Astrocyte of the spinal cord (primary cell): ENCODE measurements around the gene XRCC1.
A peak's percentile ranks its signal among the peaks of the same experiment; 100 is the strongest.

Experiments
- DNase-seq: peaks from one replicate; pipeline ENCODE4 v3.0.0; 2011; ENCODE audit warnings: low read depth, low spot score
- H3K4me3 ChIP-seq: 2 replicates; pipeline ENCODE4 v1.5.1; 2011; ENCODE audit warnings: low read depth, mild to moderate bottlenecking, low read length, moderate library complexity
- CTCF ChIP-seq: IDR thresholded peaks from 2 replicates; pipeline ENCODE4 v1.5.1; 2012; ENCODE audit warnings: low read depth, mild to moderate bottlenecking, low read length, inconsistent platforms
- in situ Hi-C: cut with HindIII; loops from 2 replicates; pipeline ENCODE4 v1.10.0; 2017; ENCODE audit warnings: low sequenced_read_pairs

The XRCC1 gene

DNA sequence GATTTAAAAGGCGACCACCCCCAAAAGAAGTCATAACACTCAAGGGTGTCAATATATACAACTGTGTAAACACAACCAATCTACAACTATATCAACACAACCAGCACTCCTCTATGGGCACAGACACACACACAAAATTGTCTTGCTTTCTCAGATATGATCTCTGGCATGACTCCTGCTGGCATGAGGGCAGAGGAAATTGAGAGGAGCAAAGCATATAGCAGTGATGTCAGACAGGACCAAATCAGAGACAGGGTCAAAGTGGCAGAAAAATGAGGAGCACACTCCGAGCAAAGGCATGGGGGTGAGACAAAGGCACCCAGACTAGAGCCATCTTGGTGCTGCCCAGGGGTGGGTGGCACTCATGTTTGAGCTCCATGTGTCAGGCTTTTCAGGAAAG lies 11.0 kb upstream of the XRCC1 start:
- no peak for DNase-seq
- no peak for TF ChIP-seq CTCF
- no peak overlapping the region for H3K4me3 ChIP-seq
- in situ Hi-C loops = no loop called here

DNA sequence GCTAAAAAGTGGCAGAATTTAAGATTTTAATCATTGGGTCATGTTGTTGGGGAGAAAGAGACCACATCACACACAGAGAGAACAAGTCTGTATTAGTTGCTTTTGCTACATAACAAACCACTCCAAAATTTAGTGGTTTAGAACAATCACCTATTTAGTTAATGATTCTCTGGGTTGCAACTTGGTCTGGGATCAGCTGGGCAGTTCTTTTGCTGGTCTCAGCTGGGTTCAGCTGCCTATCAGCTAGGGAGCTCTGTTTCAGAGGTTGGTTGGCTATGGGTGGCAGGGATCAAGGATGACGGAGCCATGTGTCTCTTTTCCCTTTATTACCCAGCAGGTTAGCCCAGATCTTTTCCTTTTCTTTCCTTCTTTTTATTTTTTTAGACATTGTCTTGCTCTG lies 9.2 kb upstream of the XRCC1 start:
- no peak overlapping the region for H3K4me3 ChIP-seq
- no peak for TF ChIP-seq CTCF
- in situ Hi-C loops = no loop called here
- DNase-seq = no peak

DNA sequence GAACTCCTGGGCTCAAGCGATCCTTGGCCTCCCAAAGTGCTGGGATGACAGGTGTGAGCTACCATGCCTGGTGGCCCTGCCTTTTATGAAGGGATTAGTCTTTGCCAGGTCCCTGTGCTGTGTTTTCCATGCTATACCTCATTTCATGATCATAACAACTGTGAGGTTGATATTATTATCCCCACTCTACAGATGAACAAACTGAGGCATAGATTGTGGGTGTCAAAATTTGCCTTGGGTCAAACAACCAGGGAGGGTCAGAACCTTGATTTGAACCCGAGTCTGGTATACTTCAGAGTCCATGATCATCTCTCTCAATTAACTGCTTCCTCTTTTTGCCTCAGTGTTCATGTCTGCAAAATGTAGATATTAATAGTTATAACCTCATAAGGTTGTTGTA lies 7.2 kb upstream of the XRCC1 start:
- in situ Hi-C loops = no loop called here
- no peak for DNase-seq
- TF ChIP-seq CTCF = no peak
- H3K4me3 ChIP-seq = no peak overlapping the region

DNA sequence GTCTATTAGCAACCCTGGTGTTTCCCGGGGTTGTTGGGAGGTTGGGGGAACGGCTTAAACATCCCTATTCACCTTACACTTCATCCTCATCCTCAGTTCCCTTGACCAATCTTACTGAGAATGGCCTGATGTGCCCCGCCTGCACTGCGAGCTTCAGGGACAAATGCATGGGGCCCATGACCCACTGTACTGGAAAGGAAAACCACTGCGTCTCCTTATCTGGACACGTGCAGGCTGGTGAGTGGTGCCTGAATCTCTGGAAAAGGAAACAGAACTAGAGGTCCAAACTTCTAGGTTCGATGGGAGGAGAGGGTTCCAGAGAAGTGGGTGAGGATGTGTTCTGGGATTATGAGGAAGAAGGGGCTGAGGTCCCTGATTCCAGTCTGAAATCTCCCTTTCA lies 6.1 kb upstream of the XRCC1 start:
- TF ChIP-seq CTCF = no peak
- H3K4me3 ChIP-seq = no peak overlapping the region
- no peak for DNase-seq
- in situ Hi-C loops = no loop called here

- DNase-seq = no peak
- TF ChIP-seq CTCF = no peak
- in situ Hi-C loops = no loop called here
- H3K4me3 ChIP-seq = no peak overlapping the region
Observed at GRCh38 chr19:43578787-43579186, 3.5 kb upstream of the XRCC1 start.

GRCh38 chr19:43575955-43576878 lies 890 bp upstream of the XRCC1 start:
- in situ Hi-C loops = no loop called here
- DNase-seq = no peak
- TF ChIP-seq CTCF = no peak
- H3K4me3 ChIP-seq = peak overlapping the region; percentile 30
